Activated T-cell treated with anti-CD3 and anti-CD28 coated beads, Interleukin-2, amount 50 U/mL, for 72 hours (primary cell): ENCODE results near the gene SRBD1. TPM values are rescaled to one million over a fixed set of nuclear protein-coding genes. Genes with fewer than 3 reads are reported as not detected.

Experiments used
- ATAC-seq, 2 donors: fragments of 150-1000 bp; cut with Tn5 transposase; replicated peaks in 1 of 2; 2 replicates each; pipeline ENCODE4 v1.10.0; 2021; ENCODE audit warnings: moderate library complexity in 2 of 2, mild to moderate bottlenecking in 1 of 2
- DNase-seq, 2 donors: peaks; one replicate each; pipeline ENCODE4 v3.0.0; 2021 to 2022; ENCODE audit warnings: mixed read lengths in 1 of 2
- H3K27ac Mint-ChIP-seq: one replicate; pipeline ENCODE4 v1.8.0; 2022; ENCODE audit warnings: mild to moderate bottlenecking, moderate library complexity, mixed read lengths
- H3K27me3 Mint-ChIP-seq: one replicate; pipeline ENCODE4 v1.8.0; 2022; ENCODE audit warnings: low read depth, mixed read lengths
- H3K36me3 Mint-ChIP-seq, 2 donors: one replicate each; pipeline ENCODE4 v1.8.0; 2022; ENCODE audit warnings: mixed read lengths in 2 of 2, mild to moderate bottlenecking in 1 of 2; ENCODE audit not compliant: insufficient read depth in 2 of 2
- H3K4me1 Mint-ChIP-seq: one replicate; pipeline ENCODE4 v1.8.0; 2022; ENCODE audit warnings: low read depth, mixed read lengths
- H3K4me3 Mint-ChIP-seq, 2 donors: one replicate each; pipeline ENCODE4 v1.8.0; 2022; ENCODE audit warnings: mild to moderate bottlenecking in 2 of 2, mixed read lengths in 2 of 2, moderate library complexity in 2 of 2
- H3K9me3 Mint-ChIP-seq, 2 donors: one replicate each; pipeline ENCODE4 v1.8.0; 2022; ENCODE audit warnings: mixed read lengths in 2 of 2
- total RNA-seq, 2 donors: library from RNA; stranded (reverse); gene quantifications; one replicate each; pipeline ENCODE4 v1.2.3, GENCODE V29; 2022

Gene SRBD1, protein sequence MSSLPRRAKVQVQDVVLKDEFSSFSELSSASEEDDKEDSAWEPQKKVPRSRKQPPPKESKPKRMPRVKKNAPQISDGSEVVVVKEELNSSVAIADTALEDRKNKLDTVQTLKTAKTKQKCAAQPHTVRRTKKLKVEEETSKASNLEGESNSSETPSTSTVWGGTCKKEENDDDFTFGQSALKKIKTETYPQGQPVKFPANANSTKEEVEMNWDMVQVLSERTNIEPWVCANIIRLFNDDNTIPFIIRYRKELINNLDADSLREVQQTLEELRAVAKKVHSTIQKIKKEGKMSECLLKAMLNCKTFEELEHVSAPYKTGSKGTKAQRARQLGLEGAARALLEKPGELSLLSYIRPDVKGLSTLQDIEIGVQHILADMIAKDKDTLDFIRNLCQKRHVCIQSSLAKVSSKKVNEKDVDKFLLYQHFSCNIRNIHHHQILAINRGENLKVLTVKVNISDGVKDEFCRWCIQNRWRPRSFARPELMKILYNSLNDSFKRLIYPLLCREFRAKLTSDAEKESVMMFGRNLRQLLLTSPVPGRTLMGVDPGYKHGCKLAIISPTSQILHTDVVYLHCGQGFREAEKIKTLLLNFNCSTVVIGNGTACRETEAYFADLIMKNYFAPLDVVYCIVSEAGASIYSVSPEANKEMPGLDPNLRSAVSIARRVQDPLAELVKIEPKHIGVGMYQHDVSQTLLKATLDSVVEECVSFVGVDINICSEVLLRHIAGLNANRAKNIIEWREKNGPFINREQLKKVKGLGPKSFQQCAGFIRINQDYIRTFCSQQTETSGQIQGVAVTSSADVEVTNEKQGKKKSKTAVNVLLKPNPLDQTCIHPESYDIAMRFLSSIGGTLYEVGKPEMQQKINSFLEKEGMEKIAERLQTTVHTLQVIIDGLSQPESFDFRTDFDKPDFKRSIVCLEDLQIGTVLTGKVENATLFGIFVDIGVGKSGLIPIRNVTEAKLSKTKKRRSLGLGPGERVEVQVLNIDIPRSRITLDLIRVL
- total RNA-seq = 10 to 100 TPM; 19.0 to 20.3 TPM

DNA sequence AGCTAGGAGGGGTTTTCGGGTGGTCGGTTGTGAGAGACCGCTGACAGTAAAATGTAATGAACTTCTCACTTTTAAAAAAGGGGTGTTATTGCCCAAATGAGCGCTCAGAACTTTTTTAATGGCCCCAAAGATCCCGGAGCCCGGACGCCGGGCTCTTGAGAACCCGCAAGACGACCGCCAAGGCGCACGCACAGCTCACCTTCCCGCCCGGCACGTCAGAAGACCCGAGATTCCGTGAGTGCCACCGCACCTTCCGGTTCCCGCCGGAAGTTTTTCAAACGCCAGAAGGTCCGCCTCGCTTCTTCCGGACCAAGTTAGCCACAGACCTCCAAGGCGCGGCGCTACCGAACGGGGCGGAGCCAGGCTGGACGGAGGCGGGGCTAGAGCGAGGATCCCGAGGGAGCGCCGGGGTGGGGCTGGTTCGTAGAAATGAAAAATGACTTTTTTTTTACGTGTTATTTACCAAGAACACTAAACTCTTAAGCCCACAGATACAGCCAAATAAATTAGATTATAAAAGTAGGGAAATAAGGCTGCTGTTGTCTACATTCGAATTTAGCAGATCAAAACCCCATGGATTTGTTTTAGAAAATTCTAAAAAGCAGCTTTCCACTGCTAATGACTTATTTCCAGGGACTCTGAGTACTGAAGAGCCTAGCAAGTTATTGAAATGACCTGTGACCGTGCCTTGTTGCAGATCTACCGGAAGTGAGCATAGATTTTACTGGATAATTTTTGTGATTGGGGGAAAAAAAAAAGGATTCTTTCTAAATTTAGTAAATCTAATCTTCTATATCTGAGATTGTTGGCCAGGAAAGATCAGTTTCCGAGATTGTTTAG, at the start of gene SRBD1:
TSS of gene SRBD1 (minus strand) at position 248 of the 840 bp plus-strand sequence. CDS start 5,826 bp downstream, outside the sequence.
- Mint-ChIP-seq H3K4me3 (peak within 1 kb of the TSS; percentile 95 to 97), H3K27me3 (no peaks in the 10 kb centered on the region), H3K4me1 (peaks cover 24% of the 10 kb centered on the region), H3K36me3 (no peaks in the 10 kb centered on the region), H3K9me3 (no peaks in the 10 kb centered on the region), H3K27ac (peak within 1 kb of the TSS; percentile 96)
- ATAC-seq (peak; percentile 96 to 97), DNase-seq (peak; percentile 92 to 94)

DNA sequence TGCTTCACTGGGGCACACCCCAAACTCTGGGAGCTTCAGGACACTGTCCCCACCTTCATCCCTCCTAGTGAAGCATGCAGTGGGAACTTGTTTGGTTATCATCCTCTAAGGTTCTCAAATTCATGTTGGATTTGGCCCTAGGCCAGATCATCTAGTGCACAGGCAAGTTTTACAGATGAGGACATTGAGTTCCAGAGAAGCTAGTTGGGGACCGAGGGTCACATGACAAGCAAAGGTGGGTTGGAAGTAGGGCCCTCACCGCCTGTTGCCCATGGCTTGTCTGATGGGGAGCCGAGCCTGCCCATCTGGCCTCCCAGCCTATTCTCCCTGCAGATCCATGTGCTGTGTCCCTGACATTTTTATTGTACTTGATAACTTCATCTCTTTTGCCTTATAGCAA, 43.2 kb upstream of the SRBD1 start:
- Mint-ChIP-seq H3K4me3 (no peak overlapping the region), H3K27me3 (peaks cover 11% of the 10 kb centered on the region), H3K4me1 (peaks cover 29% of the 10 kb centered on the region), H3K27ac (no peak overlapping the region), H3K9me3 (no peaks in the 10 kb centered on the region), H3K36me3 (peaks cover 2 to 5% of the 10 kb centered on the region in 2 donors)
- ATAC-seq (no peak), DNase-seq (no peak)

DNA sequence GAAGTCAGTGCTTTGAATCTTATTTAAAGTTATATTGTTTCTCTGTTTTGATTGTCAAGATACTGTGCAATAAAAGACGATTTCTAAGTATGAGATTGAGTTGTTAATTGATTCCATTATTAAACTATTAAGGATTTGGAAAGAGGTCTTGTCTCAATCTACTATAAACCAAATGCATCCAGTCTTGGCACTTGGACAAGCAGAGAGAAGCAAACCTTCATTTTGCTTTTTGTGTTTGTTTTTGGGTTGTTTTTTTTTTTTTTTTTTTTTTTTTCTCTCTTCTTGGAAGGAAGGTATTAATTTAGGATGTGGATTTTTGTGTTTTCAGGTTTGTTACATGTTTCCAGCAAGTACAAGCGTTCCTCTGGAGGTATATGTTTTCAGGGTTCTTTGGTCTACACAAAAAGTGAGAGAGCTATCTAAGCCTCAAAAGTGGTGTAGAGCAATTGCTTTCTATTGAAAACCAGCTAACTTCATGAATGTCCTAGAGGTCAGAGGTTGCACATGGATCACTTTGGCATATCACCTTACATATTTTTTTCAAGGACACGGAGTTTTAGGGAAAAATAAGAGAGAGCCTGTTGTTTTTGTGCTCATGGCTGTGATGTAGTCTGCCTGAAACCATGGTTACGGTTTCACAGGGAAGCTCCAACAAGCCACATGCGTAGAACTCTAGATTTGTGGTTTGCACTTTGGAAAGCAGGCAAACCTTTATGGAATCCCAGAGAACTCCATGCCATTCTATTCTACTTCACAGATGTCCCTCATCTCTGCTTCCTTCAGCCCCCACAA, 42.3 kb upstream of the SRBD1 start:
- Mint-ChIP-seq H3K27ac (no peak overlapping the region), H3K9me3 (no peaks in the 10 kb centered on the region), H3K4me1 (peaks cover 29% of the 10 kb centered on the region), H3K4me3 (peak overlapping the region; percentile 87 to 92), H3K36me3 (peaks cover 2 to 5% of the 10 kb centered on the region in 2 donors), H3K27me3 (peaks cover 11% of the 10 kb centered on the region)
- ATAC-seq (no peak), DNase-seq (no peak)

DNA sequence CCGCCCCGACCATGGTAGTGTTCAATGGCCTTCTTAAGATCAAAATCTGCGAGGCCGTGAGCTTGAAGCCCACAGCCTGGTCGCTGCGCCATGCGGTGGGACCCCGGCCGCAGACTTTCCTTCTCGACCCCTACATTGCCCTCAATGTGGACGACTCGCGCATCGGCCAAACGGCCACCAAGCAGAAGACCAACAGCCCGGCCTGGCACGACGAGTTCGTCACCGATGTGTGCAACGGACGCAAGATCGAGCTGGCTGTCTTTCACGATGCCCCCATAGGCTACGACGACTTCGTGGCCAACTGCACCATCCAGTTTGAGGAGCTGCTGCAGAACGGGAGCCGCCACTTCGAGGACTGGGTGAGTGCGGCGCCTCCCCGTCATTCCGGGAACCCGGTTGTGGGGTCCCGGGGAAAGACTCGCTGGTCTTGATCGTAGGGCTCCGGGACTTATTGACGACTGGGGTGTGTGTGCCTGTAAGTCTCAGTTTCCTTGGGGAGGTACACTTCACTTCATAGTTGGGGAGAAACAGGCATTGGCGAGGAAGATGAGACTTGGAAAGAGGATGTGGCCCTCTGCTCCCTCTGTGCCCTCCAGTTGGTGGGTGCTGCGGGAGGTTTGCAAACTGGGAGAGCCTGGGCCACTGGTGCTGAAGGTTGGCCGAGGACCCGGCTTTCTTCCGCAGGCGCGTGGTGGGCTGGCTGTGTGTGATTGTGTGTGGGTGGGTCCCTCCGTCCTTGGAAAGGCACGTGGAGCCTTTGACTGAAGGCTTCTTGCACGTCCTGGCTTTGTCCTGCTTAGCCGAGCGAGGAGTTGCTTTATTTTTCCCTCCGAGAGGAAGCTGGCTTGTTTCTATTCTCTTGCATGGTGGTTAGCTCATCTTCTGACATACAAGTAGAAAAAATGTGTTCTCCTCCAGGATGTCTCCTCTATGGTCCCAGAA, 41.3 kb upstream of the SRBD1 start:
- peaks cover 29% of the 10 kb centered on the region for H3K4me1 Mint-ChIP-seq
- H3K4me3 Mint-ChIP-seq = peak overlapping the region; percentile 87 to 92

DNA sequence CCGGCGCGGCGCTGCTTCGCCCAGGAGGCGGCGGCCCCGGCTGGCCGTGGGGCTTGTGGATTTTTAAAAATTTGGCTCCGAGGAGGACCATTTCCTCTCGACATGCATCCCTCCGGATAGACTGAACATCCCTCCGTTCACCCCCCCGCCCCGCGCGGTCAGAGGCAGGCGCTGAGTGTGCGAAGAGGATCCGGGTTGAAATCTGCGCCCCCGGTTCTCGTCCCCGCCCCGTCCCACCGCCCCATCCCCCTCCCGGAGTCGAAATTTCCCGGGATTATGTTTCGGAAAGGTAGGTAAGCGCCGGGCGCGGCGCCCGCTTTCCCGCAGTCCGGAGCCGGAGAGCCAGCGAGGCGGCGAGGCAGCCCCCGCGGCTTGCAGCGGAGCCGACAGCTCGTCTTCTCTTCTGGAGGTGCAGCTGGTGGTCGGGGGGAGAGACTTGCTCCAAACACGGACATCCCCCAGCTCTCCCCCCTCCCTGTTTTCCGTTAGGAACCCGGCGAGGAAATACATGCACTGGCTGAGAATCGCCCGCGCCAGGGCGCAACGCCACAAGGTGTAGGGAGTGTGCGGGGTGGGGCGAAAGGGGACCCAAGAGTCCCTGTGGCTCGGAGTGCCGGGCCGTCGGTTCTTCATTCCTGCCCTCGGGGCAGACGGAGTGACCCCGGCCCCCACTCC, 40.5 kb upstream of the SRBD1 start, which contains the start of gene PRKCE:
TSS of gene PRKCE (plus strand) at position 261 of the 675 bp plus-strand sequence.
- peak within 1 kb of the TSS; percentile 89 to 92 for H3K4me3 Mint-ChIP-seq
- ATAC-seq = peak; percentile 28 to 37

More for the DNA sequence above, 41.3 kb upstream of the SRBD1 start:
- ATAC-seq (no peak), DNase-seq (peak; percentile 26 to 41)
- H3K27me3 Mint-ChIP-seq = peaks cover 11% of the 10 kb centered on the region
- H3K27ac Mint-ChIP-seq = peak overlapping the region; percentile 34
- no peaks in the 10 kb centered on the region for H3K9me3 Mint-ChIP-seq
- peaks cover 2 to 5% of the 10 kb centered on the region in 2 donors for H3K36me3 Mint-ChIP-seq

DNA sequence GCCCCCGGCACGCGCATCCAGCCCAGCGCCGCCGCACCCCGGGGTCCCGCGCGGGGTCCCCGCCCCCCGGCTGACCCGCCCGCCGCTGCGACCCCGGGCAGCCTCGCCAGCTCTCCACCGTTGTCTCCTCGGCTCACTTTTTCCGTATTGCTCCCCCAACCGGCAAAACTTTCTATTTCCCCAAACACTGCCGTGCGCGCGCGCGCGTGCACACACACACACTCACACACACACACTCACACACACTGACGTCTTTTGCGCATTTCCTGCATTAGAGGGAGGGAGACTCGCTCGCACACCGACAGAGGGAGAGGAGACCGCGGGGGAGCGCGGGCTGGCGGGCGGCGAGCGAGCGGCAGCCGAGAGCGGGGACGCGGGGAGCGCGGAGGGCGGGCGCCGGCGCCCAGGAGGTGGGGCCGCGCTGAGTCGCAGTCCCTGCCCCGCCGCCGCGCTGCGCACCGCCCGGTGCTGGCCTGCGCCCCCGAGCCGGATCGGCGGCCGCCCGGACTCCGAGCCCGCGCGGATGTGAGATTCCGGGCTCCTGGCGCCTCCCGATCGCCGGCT, 39.9 kb upstream of the SRBD1 start:
- DNase-seq (peak; percentile 91), ATAC-seq (peak; percentile 87 to 88)
- Mint-ChIP-seq H3K27ac (peak overlapping the region; percentile 59), H3K4me1 (peaks cover 29% of the 10 kb centered on the region), H3K36me3 (peaks cover 2 to 5% of the 10 kb centered on the region in 2 donors), H3K4me3 (peak overlapping the region; percentile 82 to 89), H3K27me3 (peaks cover 11% of the 10 kb centered on the region), H3K9me3 (no peaks in the 10 kb centered on the region)

More for the DNA sequence above, 40.5 kb upstream of the SRBD1 start, which contains the start of gene PRKCE:
- Mint-ChIP-seq H3K27me3 (peaks cover 11% of the 10 kb centered on the region), H3K9me3 (no peaks in the 10 kb centered on the region), H3K4me1 (peaks cover 29% of the 10 kb centered on the region), H3K36me3 (peaks cover 2 to 5% of the 10 kb centered on the region in 2 donors), H3K27ac (peak within 1 kb of the TSS; percentile 59)
- DNase-seq = peak; percentile 45 to 50

DNA sequence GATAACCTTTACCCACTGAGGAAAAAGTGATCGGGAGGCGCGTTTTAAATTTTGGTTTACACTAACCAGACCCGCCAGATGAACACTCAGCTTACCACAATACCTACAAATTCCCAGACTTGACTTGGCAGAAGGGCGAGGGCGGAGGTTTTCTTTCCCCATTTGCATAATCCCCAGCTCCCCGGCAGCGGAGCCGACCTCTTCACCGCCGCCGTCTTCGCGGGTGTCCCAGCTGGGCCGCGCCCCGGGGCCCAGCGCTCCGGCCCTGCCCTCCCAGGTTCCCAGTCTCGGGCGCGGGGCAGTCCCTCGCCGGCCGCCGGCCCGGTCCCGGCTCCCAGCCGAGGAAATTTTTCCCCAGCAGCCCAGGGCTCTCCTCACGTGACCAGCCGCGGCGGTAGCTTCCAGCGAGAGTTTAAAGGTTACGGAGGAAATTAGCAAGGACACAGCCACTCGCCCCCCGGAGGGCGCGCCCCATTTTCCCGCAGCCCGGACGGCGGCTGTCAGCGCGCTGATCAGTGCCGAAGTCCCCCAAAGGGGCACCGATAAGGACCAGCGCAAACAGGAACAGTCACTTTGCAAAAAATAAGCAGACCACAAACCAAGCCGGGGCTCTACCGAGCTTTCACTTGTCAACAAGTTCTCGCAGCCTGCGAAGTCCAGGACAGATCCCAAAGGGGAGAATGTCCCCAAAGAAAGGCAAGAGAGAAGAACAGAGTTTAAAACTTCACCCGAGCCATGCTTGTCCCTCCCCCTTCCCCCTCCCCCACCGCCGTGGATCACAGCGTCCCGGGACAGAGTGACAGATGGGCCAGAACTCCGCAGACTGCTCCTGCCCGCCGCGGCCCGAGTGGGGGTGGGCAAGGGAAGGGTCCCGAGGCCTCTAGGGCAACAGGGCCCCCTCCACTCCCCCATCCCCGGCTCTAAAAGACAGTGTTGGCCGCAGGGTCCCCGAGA, 39.1 kb upstream of the SRBD1 start:
- Mint-ChIP-seq H3K4me3 (peak overlapping the region; percentile 82 to 89), H3K27me3 (peaks cover 11% of the 10 kb centered on the region), H3K27ac (peak overlapping the region; percentile 72), H3K9me3 (no peaks in the 10 kb centered on the region), H3K4me1 (peaks cover 29% of the 10 kb centered on the region), H3K36me3 (peaks cover 2 to 5% of the 10 kb centered on the region in 2 donors)
- peak; percentile 49 to 53 for DNase-seq
- ATAC-seq = peak; percentile 24 to 31

DNA sequence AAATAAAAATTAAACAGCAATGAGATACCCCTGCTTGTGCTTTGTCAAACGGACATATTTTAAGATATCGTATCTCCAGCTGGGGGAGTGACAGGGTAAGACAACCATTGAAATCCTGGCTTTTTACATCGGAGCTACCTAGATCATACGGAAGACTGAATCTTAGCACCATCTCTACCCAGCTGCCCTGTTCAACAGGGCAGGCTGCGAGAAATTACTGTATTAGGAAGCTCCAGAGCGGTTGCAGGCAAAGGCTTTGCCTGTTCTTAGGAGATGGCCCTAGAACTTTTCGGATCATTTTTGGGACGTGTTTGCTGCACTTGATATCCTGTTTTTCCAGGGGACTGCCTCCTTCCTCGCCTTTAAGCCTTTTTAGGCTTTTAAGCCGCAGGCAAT, 38.4 kb upstream of the SRBD1 start:
- H3K27me3 Mint-ChIP-seq = peaks cover 12% of the 10 kb centered on the region
- DNase-seq (no peak), ATAC-seq (no peak)
- H3K4me1 Mint-ChIP-seq = peaks cover 29% of the 10 kb centered on the region
- H3K4me3 Mint-ChIP-seq = peak overlapping the region; percentile 82 to 89
- H3K9me3 Mint-ChIP-seq = no peaks in the 10 kb centered on the region
- peaks cover 2 to 5% of the 10 kb centered on the region in 2 donors for H3K36me3 Mint-ChIP-seq
- H3K27ac Mint-ChIP-seq = no peak overlapping the region

DNA sequence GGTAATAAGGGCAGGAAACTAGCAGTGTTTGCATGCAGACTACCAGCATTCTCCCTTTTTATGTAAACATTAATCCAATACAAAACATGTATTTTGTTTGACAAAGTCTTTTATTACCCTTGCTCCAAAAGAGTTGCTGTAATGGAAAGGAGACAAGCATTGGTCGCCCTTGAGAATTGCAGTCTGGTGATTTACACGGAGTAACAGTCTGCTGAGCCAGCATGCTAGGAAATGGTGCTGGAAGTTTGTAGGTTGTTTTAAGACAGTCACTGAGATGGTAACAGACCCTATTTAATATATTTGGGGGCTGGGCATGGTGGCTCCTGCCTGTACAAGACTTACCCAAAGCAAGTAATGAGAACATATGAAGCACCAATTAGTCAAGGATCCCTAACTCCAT, 37.6 kb upstream of the SRBD1 start:
- no peaks in the 10 kb centered on the region for H3K9me3 Mint-ChIP-seq
- peaks cover 20% of the 10 kb centered on the region for H3K27me3 Mint-ChIP-seq
- peaks cover 29% of the 10 kb centered on the region for H3K4me1 Mint-ChIP-seq
- H3K36me3 Mint-ChIP-seq = peaks cover 2 to 5% of the 10 kb centered on the region in 2 donors
- H3K4me3 Mint-ChIP-seq = no peak overlapping the region
- DNase-seq = no peak
- H3K27ac Mint-ChIP-seq = no peak overlapping the region
- no peak for ATAC-seq
